WTC11 (cell line): ENCODE results near the gene CSHL1. TPM values are rescaled to one million over a fixed set of nuclear protein-coding genes. Genes with fewer than 3 reads are reported as not detected.
"Not testable (repeated sequence)": the region's sequence is repeated elsewhere in the genome, so short reads cannot be mapped to it uniquely, and the experiment has no call there.

Experiments
- ATAC-seq: fragments of 200-7000 bp; cut with Tn5 transposase; 2 replicates; pipeline ENCODE4 v1.10.0; 2021; ENCODE audit warnings: mild to moderate bottlenecking, moderate library complexity
- CTCF ChIA-PET: fragments of 300-600 bp; sonication (Branson Sonifier 250); formaldehyde crosslinking; loops from one replicate; lab custom pipeline; 2021; ENCODE audit warnings: antibody characterized with exemption; lab: Charles Lee
- POLR2A ChIA-PET: fragments of 350-600 bp; sonication (Branson Sonifier 250); formaldehyde crosslinking; loops from one replicate; lab custom pipeline; 2021; ENCODE audit warnings: antibody characterized with exemption; lab: Charles Lee
- DNase-seq: peaks from one replicate; pipeline ENCODE4 v3.0.0; 2021; ENCODE audit warnings: low spot score
- H3K27ac Mint-ChIP-seq: 2 replicates; pipeline ENCODE4 v1.8.0; 2021; ENCODE audit warnings: mixed read lengths
- H3K27me3 Mint-ChIP-seq: 2 replicates; pipeline ENCODE4 v1.8.0; 2021; ENCODE audit warnings: low read depth, mild to moderate bottlenecking, moderate library complexity, mixed read lengths
- H3K36me3 Mint-ChIP-seq: 2 replicates; pipeline ENCODE4 v1.8.0; 2021; ENCODE audit warnings: mixed read lengths
- H3K4me1 Mint-ChIP-seq: 2 replicates; pipeline ENCODE4 v1.8.0; 2022; ENCODE audit warnings: mixed read lengths
- H3K4me3 Mint-ChIP-seq: 2 replicates; pipeline ENCODE4 v1.8.0; 2021; ENCODE audit warnings: mild to moderate bottlenecking, moderate library complexity, mixed read lengths
- H3K9me3 Mint-ChIP-seq: 2 replicates; pipeline ENCODE4 v1.8.0; 2021; ENCODE audit warnings: mixed read lengths
- ATF3 ChIP-seq: sonication (generic); formaldehyde crosslinking; conservative IDR thresholded peaks from 2 replicates; pipeline ENCODE4 v1.8.1; 2022; ENCODE audit warnings: mild to moderate bottlenecking, missing genetic modification reagents
- ESRRA ChIP-seq: sonication (generic); formaldehyde crosslinking; IDR thresholded peaks from 2 replicates; pipeline ENCODE4 v1.8.1; 2022; ENCODE audit warnings: mild to moderate bottlenecking, missing genetic modification reagents, borderline replicate concordance
- FOXK1 ChIP-seq: sonication (generic); formaldehyde crosslinking; IDR thresholded peaks from 2 replicates; pipeline ENCODE4 v1.8.0; 2022; ENCODE audit warnings: mild to moderate bottlenecking, moderate library complexity, missing genetic modification reagents
- GABPB1 ChIP-seq: sonication (generic); formaldehyde crosslinking; IDR thresholded peaks from 2 replicates; pipeline ENCODE4 v1.8.1; 2023; ENCODE audit warnings: mild to moderate bottlenecking, missing genetic modification reagents
- JAZF1 ChIP-seq: fragments of 250-450 bp; sonication (Bioruptor Pico); IDR thresholded peaks from 2 replicates; pipeline ENCODE4 v1.9.0; 2021; ENCODE audit warnings: moderate library complexity, mild to moderate bottlenecking, inconsistent platforms
- RELA ChIP-seq: sonication (generic); formaldehyde crosslinking; IDR thresholded peaks from 2 replicates; pipeline ENCODE4 v1.8.1; 2022; ENCODE audit warnings: missing genetic modification reagents, mild to moderate bottlenecking, borderline replicate concordance
- SMAD3 ChIP-seq: sonication (generic); formaldehyde crosslinking; IDR thresholded peaks from 2 replicates; pipeline ENCODE4 v1.8.0; 2022; ENCODE audit warnings: missing genetic modification reagents, mild to moderate bottlenecking, borderline replicate concordance
- total RNA-seq: library from RNA; stranded (reverse); gene quantifications from 3 replicates; pipeline ENCODE4 v1.2.3, GENCODE V29; 2021
- TF ChIP-seq, protein P1 (sequence below): fragments of 200-600 bp; IDR thresholded peaks from 2 replicates; pipeline ENCODE4 v1.8.0; 2022; ENCODE audit warnings: antibody characterized with exemption
- TF ChIP-seq, protein P2 (sequence below): sonication (generic); formaldehyde crosslinking; IDR thresholded peaks from 2 replicates; pipeline ENCODE4 v1.8.1; 2022; ENCODE audit warnings: mild to moderate bottlenecking, moderate library complexity, missing genetic modification reagents

Gene CSHL1
- total RNA-seq, 1 experiment from 2014 or later = not detected

GRCh38 chr17:63925615-63926014 is 14.6 kb upstream of the CSHL1 start (continued):
- TF ChIP-seq, protein P1, sequence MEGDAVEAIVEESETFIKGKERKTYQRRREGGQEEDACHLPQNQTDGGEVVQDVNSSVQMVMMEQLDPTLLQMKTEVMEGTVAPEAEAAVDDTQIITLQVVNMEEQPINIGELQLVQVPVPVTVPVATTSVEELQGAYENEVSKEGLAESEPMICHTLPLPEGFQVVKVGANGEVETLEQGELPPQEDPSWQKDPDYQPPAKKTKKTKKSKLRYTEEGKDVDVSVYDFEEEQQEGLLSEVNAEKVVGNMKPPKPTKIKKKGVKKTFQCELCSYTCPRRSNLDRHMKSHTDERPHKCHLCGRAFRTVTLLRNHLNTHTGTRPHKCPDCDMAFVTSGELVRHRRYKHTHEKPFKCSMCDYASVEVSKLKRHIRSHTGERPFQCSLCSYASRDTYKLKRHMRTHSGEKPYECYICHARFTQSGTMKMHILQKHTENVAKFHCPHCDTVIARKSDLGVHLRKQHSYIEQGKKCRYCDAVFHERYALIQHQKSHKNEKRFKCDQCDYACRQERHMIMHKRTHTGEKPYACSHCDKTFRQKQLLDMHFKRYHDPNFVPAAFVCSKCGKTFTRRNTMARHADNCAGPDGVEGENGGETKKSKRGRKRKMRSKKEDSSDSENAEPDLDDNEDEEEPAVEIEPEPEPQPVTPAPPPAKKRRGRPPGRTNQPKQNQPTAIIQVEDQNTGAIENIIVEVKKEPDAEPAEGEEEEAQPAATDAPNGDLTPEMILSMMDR = no peak
- TF ChIP-seq FOXK1 = no peak
- TF ChIP-seq JAZF1 = no peak

- not testable (repeated sequence) for H3K27me3 Mint-ChIP-seq, H3K36me3 Mint-ChIP-seq, ATAC-seq, H3K27ac Mint-ChIP-seq, H3K9me3 Mint-ChIP-seq, DNase-seq, H3K4me3 Mint-ChIP-seq
- CTCF ChIA-PET = interaction anchor here (1.1 to 1.9 kb wide), 5 partner anchors 10 to 68 kb away, joined by 3 to 7 read pairs (median 4); partner anchors contain the start of genes CD79B and CSHL1
- POLR2A ChIA-PET = interaction anchor here (0.7 kb wide), 1 partner anchor 86 kb away, joined by 3 read pairs; no protein-coding TSS in a partner anchor
- H3K4me1 Mint-ChIP-seq = peaks cover 16% of the 10 kb centered on the region
Measured at GRCh38 chr17:63922402-63922801, 11.3 kb upstream of the CSHL1 start.

GRCh38 chr17:63920779-63921178 is 9.7 kb upstream of the CSHL1 start:
- POLR2A ChIA-PET = interaction anchor here (1.6 kb wide), 1 partner anchor 10 kb away, joined by 3 read pairs; no protein-coding TSS in a partner anchor
- H3K9me3 Mint-ChIP-seq, ATAC-seq, H3K4me3 Mint-ChIP-seq, H3K27me3 Mint-ChIP-seq, H3K36me3 Mint-ChIP-seq, H3K27ac Mint-ChIP-seq, DNase-seq: not testable (repeated sequence)
- peaks cover 16% of the 10 kb centered on the region for H3K4me1 Mint-ChIP-seq
- CTCF ChIA-PET = interaction anchor here (1.0 to 4.5 kb wide), 9 partner anchors 10 to 213 kb away, joined by 3 to 170 read pairs (median 47); partner anchors contain the start of genes CD79B and CSHL1

GRCh38 chr17:63920050-63920449 is 9.0 kb upstream of the CSHL1 start:
- not testable (repeated sequence) for H3K27me3 Mint-ChIP-seq
- TF ChIP-seq GABPB1 (CRISPR knock-in tag) = peak; percentile 79
- TF ChIP-seq, all 79 proteins: peak for 1; not testable (repeated sequence) for 78
- DNase-seq, H3K27ac Mint-ChIP-seq, H3K36me3 Mint-ChIP-seq, H3K4me3 Mint-ChIP-seq, ATAC-seq, H3K9me3 Mint-ChIP-seq: not testable (repeated sequence)
- ChIA-PET CTCF (interaction anchor here (0.6 to 4.5 kb wide), 40 partner anchors 9 to 362 kb away, joined by 3 to 170 read pairs (median 15); partner anchors contain the start of genes CD79B, CSH2, CSHL1 and ERN1), POLR2A (interaction anchor here (0.7 to 1.6 kb wide), 3 partner anchors 11 to 258 kb away, joined by 3 to 9 read pairs (median 8); no protein-coding TSS in a partner anchor)
- peaks cover 16% of the 10 kb centered on the region for H3K4me1 Mint-ChIP-seq

DNA sequence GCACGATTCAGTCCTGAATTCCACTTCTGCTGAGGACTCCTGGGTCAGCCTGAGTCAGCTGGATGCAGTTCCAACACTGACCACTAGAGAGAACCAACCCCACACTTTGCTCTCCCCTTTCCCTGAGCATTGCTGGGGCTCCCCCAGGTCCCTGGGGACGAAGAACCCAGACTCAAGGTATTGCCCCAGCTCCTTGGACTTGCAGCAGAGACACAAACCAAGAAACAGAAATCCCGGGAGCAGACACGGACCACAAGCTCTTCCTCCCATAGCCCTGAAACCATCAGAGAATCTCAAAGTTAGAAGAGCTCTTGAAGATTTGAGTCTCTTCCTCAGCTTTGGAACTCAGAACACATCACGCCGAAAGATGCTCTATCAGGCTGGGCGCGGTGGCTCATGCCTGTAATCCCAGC is 8.3 kb upstream of the CSHL1 start:
- no peak overlapping the region for H3K27ac Mint-ChIP-seq
- no peaks in the 10 kb centered on the region for H3K9me3 Mint-ChIP-seq
- peaks cover 16% of the 10 kb centered on the region for H3K4me1 Mint-ChIP-seq
- peaks cover 3% of the 10 kb centered on the region; the same call in 1 of the 2 replicates for H3K27me3 Mint-ChIP-seq
- H3K36me3 Mint-ChIP-seq = no peaks in the 10 kb centered on the region
- TF ChIP-seq RELA (no peak), ATF3 (no peak), ESRRA (CRISPR knock-in tag) (no peak), SMAD3 (no peak)
- TF ChIP-seq, protein P2, sequence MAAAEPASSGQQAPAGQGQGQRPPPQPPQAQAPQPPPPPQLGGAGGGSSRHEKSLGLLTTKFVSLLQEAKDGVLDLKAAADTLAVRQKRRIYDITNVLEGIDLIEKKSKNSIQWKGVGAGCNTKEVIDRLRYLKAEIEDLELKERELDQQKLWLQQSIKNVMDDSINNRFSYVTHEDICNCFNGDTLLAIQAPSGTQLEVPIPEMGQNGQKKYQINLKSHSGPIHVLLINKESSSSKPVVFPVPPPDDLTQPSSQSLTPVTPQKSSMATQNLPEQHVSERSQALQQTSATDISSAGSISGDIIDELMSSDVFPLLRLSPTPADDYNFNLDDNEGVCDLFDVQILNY (CRISPR knock-in tag) = no peak
- TF ChIP-seq, protein P1 = peak; percentile 97
- TF ChIP-seq, all 79 proteins: peak for 1
- ChIA-PET POLR2A (interaction anchor here (0.6 to 1.6 kb wide), 4 partner anchors 11 to 225 kb away, joined by 3 to 9 read pairs (median 4); no protein-coding TSS in a partner anchor), CTCF (interaction anchor here (0.6 to 4.5 kb wide), 49 partner anchors 8 to 363 kb away, joined by 3 to 170 read pairs (median 10); partner anchors contain the start of genes CD79B, CSH2, CSHL1 and ERN1)
- H3K4me3 Mint-ChIP-seq = peak overlapping the region; percentile 46; the same call in 1 of the 2 replicates
- DNase-seq (peak; percentile 81), ATAC-seq (peak; percentile 95)

GRCh38 chr17:63918789-63919305 is 7.8 kb upstream of the CSHL1 start, which contains the start of gene GH1:
TSS of gene GH1 (minus strand) at chr17:63918839. CDS start at chr17:63918776, 63 bp downstream.
- H3K27ac Mint-ChIP-seq = not testable (repeated sequence)

More at GRCh38 chr17:63918789-63919305, 7.8 kb upstream of the CSHL1 start, which contains the start of gene GH1:
- DNase-seq, ATAC-seq, H3K9me3 Mint-ChIP-seq, H3K36me3 Mint-ChIP-seq, H3K27me3 Mint-ChIP-seq: not testable (repeated sequence)
- ChIA-PET CTCF (interaction anchor here (0.6 to 4.5 kb wide), 47 partner anchors 8 to 356 kb away, joined by 3 to 170 read pairs (median 12); partner anchors contain the start of genes CD79B, CSH2, CSHL1 and ERN1), POLR2A (interaction anchor here (0.6 to 1.4 kb wide), 4 partner anchors 28 to 224 kb away, joined by 3 to 9 read pairs (median 4); no protein-coding TSS in a partner anchor)
- Mint-ChIP-seq H3K4me3 (peak within 1 kb of the TSS; percentile 46), H3K4me1 (peaks cover 16% of the 10 kb centered on the region)
